Effector memory CD4-positive, alpha-beta T cell (primary cell): ENCODE data around the gene LAMTOR1.

Experiments
- DNase-seq, 3 donors: peaks; one replicate each; pipeline ENCODE4 v3.0.0-alpha.2; 2020
- H3K27ac ChIP-seq: 2 replicates; pipeline ENCODE4 v1.7.0; 2013; ENCODE audit warnings: mild to moderate bottlenecking, low read length, moderate library complexity; ENCODE audit not compliant: insufficient read depth, poor library complexity, severe bottlenecking
- H3K27me3 ChIP-seq: replicated peaks from 2 replicates; pipeline ENCODE4 v1.7.0; 2013; ENCODE audit warnings: mild to moderate bottlenecking, low read length; ENCODE audit not compliant: insufficient read depth, control insufficient read depth, poor library complexity, severe bottlenecking
- H3K36me3 ChIP-seq: 2 replicates; pipeline ENCODE4 v1.7.0; 2013; ENCODE audit warnings: mild to moderate bottlenecking, low read length, moderate library complexity; ENCODE audit not compliant: control insufficient read depth, insufficient read depth
- H3K4me1 ChIP-seq: 2 replicates; pipeline ENCODE4 v1.7.0; 2013; ENCODE audit warnings: low read length, mild to moderate bottlenecking; ENCODE audit not compliant: control insufficient read depth, insufficient read depth, poor library complexity, severe bottlenecking
- H3K4me3 ChIP-seq: 2 replicates; pipeline ENCODE4 v1.7.0; 2013; ENCODE audit warnings: low read length, low read depth, mild to moderate bottlenecking; ENCODE audit not compliant: insufficient read depth, poor library complexity, severe bottlenecking
- H3K9me3 ChIP-seq: 2 replicates; pipeline ENCODE4 v1.7.0; 2013; ENCODE audit warnings: mild to moderate bottlenecking, low read length, moderate library complexity; ENCODE audit not compliant: control insufficient read depth

LAMTOR1 gene

GRCh38 chr11:72083414-72083813, 19.7 kb downstream of the LAMTOR1 start:
- Histone ChIP-seq H3K4me1 (peaks cover 11% of the 10 kb centered on the region), H3K4me3 (no peak overlapping the region), H3K27ac (no peak overlapping the region), H3K36me3 (no peaks in the 10 kb centered on the region), H3K9me3 (no peaks in the 10 kb centered on the region), H3K27me3 (no peaks in the 10 kb centered on the region)
- DNase-seq, result no peak

- no peaks in the 10 kb centered on the region for H3K36me3 ChIP-seq
- H3K27me3 ChIP-seq, result no peaks in the 10 kb centered on the region
- no peaks in the 10 kb centered on the region for H3K9me3 ChIP-seq
- H3K4me3 ChIP-seq, result no peak overlapping the region
- peaks cover 11% of the 10 kb centered on the region for H3K4me1 ChIP-seq
- H3K27ac ChIP-seq, result no peak overlapping the region
- no peak for DNase-seq
Observed at GRCh38 chr11:72081821-72082453, 21.2 kb downstream of the LAMTOR1 start.

GRCh38 chr11:72081184-72081644, 21.9 kb downstream of the LAMTOR1 start:
- Histone ChIP-seq H3K27ac (peak overlapping the region; percentile 82), H3K4me1 (peaks cover 11% of the 10 kb centered on the region), H3K9me3 (no peaks in the 10 kb centered on the region), H3K36me3 (no peaks in the 10 kb centered on the region), H3K27me3 (no peaks in the 10 kb centered on the region), H3K4me3 (peak overlapping the region; percentile 32)
- DNase-seq, result no peak

GRCh38 chr11:72080326-72081183, 22.5 kb downstream of the LAMTOR1 start, which contains the start of the genes LRRC51 and NUMA1:
TSS of gene LRRC51 (plus strand) at chr11:72080850. CDS start at chr11:72089084, 8,234 bp downstream.
TSS of gene NUMA1 (minus strand) at chr11:72080542. CDS start at chr11:72035943, 44,599 bp downstream.
- Histone ChIP-seq H3K36me3 (peaks cover 3% of the 10 kb centered on the region), H3K27me3 (no peaks in the 10 kb centered on the region), H3K4me3 (peak within 1 kb of the TSS; percentile 66), H3K4me1 (peaks cover 11% of the 10 kb centered on the region), H3K27ac (peak within 1 kb of the TSS; percentile 82), H3K9me3 (no peaks in the 10 kb centered on the region)
- DNase-seq, result peak; percentile 99 to 100 (median 99)

- peak overlapping the region; percentile 66 for H3K4me3 ChIP-seq
- peaks cover 11% of the 10 kb centered on the region for H3K4me1 ChIP-seq
- H3K27ac ChIP-seq, result peak overlapping the region; percentile 82
- H3K27me3 ChIP-seq, result no peaks in the 10 kb centered on the region
- DNase-seq, result peak in 1 of 3 donors; percentile 35
- H3K9me3 ChIP-seq, result no peaks in the 10 kb centered on the region
- H3K36me3 ChIP-seq, result peaks cover 4% of the 10 kb centered on the region
Observed at GRCh38 chr11:72079819-72080325, 23.2 kb downstream of the LAMTOR1 start.

- no peak for DNase-seq
- Histone ChIP-seq H3K27me3 (no peaks in the 10 kb centered on the region), H3K4me1 (peaks cover 11% of the 10 kb centered on the region), H3K36me3 (peaks cover 4% of the 10 kb centered on the region), H3K9me3 (no peaks in the 10 kb centered on the region), H3K27ac (no peak overlapping the region), H3K4me3 (no peak overlapping the region)
Observed at GRCh38 chr11:72078477-72078876, 24.6 kb downstream of the LAMTOR1 start.

GRCh38 chr11:72075756-72076155, 27.3 kb downstream of the LAMTOR1 start:
- no peak overlapping the region for H3K27ac ChIP-seq
- no peak for DNase-seq
- H3K27me3 ChIP-seq, result no peaks in the 10 kb centered on the region
- H3K4me1 ChIP-seq, result peaks cover 6% of the 10 kb centered on the region
- no peak overlapping the region for H3K4me3 ChIP-seq
- H3K9me3 ChIP-seq, result no peaks in the 10 kb centered on the region
- peaks cover 4% of the 10 kb centered on the region for H3K36me3 ChIP-seq

GRCh38 chr11:72075109-72075508, 28.0 kb downstream of the LAMTOR1 start:
- no peak for DNase-seq
- no peak overlapping the region for H3K27ac ChIP-seq
- no peaks in the 10 kb centered on the region for H3K9me3 ChIP-seq
- peaks cover 4% of the 10 kb centered on the region for H3K36me3 ChIP-seq
- H3K4me1 ChIP-seq, result peaks cover 6% of the 10 kb centered on the region
- no peaks in the 10 kb centered on the region for H3K27me3 ChIP-seq
- no peak overlapping the region for H3K4me3 ChIP-seq

- no peak overlapping the region for H3K27ac ChIP-seq
- H3K9me3 ChIP-seq, result no peaks in the 10 kb centered on the region
- H3K4me3 ChIP-seq, result no peak overlapping the region
- H3K36me3 ChIP-seq, result peaks cover 4% of the 10 kb centered on the region
- no peaks in the 10 kb centered on the region for H3K4me1 ChIP-seq
- DNase-seq, result no peak
- H3K27me3 ChIP-seq, result no peaks in the 10 kb centered on the region
Observed at GRCh38 chr11:72072348-72072747, 30.7 kb downstream of the LAMTOR1 start.

- Histone ChIP-seq H3K4me1 (no peaks in the 10 kb centered on the region), H3K9me3 (no peaks in the 10 kb centered on the region), H3K27me3 (no peaks in the 10 kb centered on the region), H3K36me3 (no peaks in the 10 kb centered on the region), H3K4me3 (no peak overlapping the region), H3K27ac (no peak overlapping the region)
- DNase-seq, result no peak
Observed at GRCh38 chr11:72070491-72070890, 32.6 kb downstream of the LAMTOR1 start.
